HG03039 (cell line): ENCODE results near the gene ARHGAP4.

Experiments used
- ATAC-seq: cut with Tn5 transposase; IDR thresholded peaks from one replicate; pipeline ENCODE4 v1.9.1; 2021; ENCODE audit warnings: mild to moderate bottlenecking, moderate library complexity; ENCODE audit not compliant: unreplicated experiment

Gene ARHGAP4

DNA sequence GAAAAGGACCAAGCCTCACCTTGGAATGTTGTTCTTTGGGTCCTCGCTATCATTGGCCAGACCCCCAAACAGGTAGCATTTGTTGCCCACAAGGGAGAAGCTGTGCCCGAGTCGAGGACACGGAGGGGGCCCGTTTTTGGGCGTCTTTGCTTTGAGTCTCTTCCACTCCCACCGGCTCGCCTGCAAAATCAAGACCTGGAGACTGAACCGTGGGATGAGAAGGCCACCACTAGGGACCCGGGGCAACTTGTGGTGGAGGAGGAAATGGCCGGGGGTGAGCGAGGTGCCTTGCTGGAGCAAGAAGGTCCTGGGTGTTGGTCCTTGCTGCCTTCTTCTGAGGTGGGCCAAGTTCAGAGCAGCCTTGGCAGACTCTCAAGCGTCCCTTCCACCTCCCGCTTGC is 38.0 kb upstream of the ARHGAP4 start:
- no peak for ATAC-seq

DNA sequence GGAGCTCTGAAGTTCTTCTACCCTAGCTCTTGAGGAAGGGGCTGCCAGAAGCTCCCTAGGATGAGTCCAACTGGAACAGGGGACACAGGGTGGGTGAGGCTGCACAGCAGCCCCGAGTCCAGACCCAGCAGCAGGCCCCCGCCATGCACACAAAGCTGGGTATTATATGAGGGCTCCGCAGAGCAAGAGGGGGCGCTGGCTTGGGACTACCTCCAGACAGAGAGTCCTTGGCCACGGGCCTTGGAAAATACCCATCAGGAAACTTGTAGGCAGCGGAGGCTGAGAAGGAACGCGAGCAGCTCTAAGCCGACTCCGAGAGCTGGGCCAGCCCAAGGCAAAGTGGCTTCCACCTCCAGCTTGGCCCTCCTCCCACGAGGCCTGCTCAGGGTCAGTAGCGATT is 37.5 kb upstream of the ARHGAP4 start:
- no peak for ATAC-seq

DNA sequence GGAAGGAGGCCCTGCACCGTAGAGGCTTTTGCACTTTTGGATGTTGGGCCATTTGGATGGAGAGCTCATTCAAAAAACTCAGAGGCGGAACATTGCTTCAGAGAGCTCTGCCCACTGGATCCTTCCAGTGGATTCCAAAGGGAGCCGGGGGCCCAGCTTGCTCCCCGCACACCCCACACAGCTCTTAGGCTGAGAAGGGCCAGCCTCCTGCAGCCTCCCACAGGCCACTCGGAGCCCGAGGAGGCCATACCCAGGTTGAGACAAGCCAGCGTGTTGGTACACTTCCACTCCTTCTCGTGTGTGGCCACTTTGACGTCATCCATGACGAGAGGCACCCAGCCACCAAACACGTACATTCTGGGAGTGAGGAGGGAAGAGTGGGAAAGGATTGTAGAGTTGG is 35.2 kb upstream of the ARHGAP4 start:
- no peak for ATAC-seq

DNA sequence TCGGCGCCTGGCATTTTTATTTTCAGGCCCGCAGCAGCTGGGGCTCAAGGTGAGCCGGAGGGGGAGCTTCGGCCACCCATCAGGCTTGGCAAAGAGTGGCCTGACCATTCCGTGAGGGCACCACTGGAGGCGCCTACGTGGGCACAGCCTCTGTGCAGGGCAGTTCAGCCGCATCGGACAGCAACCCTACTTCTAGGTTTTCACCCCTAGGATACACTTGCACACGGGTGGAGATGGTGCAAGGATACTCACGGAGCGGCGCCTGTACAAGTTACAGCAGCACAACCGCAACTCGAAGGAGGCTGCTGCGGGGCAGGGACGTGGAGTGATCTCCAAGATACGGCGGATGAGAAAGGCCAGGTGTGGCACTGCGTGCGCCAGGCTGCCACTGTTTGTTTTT is 34.7 kb upstream of the ARHGAP4 start:
- no peak for ATAC-seq

GRCh38 chrX:153960077-153960476 is 34.0 kb upstream of the ARHGAP4 start:
- no peak for ATAC-seq

- no peak for ATAC-seq
Measured at GRCh38 chrX:153959649-153960048, 33.6 kb upstream of the ARHGAP4 start.

DNA sequence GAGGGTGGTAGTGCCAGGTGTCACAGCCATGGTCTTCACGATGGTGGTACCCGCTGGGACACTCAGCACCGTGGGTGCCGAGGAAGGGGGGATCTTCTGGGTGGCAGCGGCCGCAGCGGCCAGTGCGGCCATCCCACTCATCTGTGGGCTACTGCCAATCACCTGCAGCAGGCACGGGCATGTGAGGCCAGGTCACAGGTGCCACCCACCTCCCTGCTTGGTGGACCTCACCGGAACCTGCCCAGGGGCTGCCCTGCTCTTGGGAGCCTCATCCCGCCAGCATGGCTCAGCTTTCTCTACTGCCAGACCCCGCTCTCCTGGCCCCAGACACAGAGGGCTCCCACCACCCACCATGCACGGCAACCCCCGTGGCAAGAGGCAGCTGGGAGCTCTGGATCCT is 32.5 kb upstream of the ARHGAP4 start:
- ATAC-seq: no peak

- ATAC-seq: no peak
Measured at GRCh38 chrX:153957224-153957623, 31.2 kb upstream of the ARHGAP4 start.

- ATAC-seq: no peak
Measured at GRCh38 chrX:153956044-153956907, 30.2 kb upstream of the ARHGAP4 start.

GRCh38 chrX:153955228-153955732 is 29.2 kb upstream of the ARHGAP4 start:
- ATAC-seq: no peak

- ATAC-seq: no peak
Measured at GRCh38 chrX:153954558-153955227, 28.6 kb upstream of the ARHGAP4 start.

- ATAC-seq: no peak
Measured at GRCh38 chrX:153953892-153954557, 28.0 kb upstream of the ARHGAP4 start.

DNA sequence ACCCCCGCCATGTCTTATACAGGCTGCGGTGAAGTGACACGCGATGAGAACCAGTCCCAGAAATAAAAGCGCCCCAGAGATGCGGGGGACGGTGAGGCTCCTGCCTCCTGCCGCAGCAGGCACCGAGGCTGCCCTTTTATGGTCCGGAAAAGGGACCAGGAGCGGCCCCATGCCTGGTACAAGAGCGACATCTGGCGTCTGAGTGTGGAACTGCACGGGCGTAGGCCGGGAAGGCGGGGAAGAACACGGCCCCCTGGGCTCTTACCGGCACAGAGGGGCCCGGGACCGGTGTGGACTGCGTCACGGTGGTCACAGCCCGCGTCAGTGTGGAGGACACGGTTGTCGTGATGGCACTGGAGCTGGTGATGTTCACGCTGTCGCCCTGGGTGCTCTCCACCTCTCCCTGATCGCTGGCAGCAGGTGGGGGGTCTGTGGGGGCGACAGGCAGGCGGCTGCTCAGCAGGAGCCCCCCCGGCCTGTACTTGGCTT is 27.3 kb upstream of the ARHGAP4 start:
- no peak for ATAC-seq

DNA sequence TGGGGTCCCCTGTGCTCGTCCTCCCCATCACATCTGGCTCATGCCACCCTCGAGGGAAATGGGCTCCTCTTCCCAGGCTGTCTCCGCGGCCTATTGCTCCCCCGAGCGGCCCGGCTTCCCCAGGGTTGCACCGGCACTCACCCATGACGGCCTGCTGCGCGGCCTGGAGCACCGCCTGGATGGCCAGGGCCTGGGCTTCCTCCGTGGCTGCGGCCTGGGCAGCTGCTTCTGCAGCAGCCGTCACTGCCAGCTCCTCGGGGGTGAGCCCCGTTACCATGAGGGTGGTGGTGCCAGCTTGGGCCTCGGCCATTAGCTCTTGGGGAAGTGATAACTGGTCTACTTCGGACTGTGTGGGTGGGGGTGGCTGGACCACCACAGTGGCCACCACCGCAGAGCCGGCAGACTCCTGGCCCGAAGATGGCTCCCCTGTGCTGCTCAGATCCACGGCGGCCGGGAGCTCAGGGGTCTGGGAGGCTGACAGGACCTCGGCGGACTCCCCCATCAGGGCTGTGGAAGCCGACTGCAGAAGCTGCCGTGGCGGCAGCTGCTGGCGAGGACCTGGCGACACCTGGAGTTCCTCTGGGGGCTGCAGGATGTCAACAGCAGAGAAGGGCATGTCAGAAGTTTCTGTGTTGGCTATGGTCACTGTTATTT is 26.4 kb upstream of the ARHGAP4 start:
- no peak for ATAC-seq

GRCh38 chrX:153951683-153952372 is 25.8 kb upstream of the ARHGAP4 start:
- no peak for ATAC-seq

GRCh38 chrX:153950127-153950526 is 24.1 kb upstream of the ARHGAP4 start:
- ATAC-seq: no peak

GRCh38 chrX:153948847-153949805 is 23.1 kb upstream of the ARHGAP4 start:
- no peak for ATAC-seq

- ATAC-seq: no peak
Measured at GRCh38 chrX:153948002-153948466, 22.0 kb upstream of the ARHGAP4 start.
